HG03354 (cell line): Measurements from ENCODE around the gene GABBR2.
"Not testable (repeated sequence)": the region's sequence is repeated elsewhere in the genome, so short reads cannot be mapped to it uniquely, and the experiment has no call there.

Experiments
- ATAC-seq: cut with Tn5 transposase; IDR thresholded peaks from one replicate; pipeline ENCODE4 v1.9.1; 2021; ENCODE audit warnings: mild to moderate bottlenecking; ENCODE audit not compliant: unreplicated experiment, poor library complexity, severe bottlenecking

Gene GABBR2

GRCh38 chr9:98688710-98689495 lies 19.8 kb downstream of the GABBR2 start:
- ATAC-seq: no peak

- ATAC-seq: no peak
Observed at GRCh38 chr9:98687911-98688310, 20.8 kb downstream of the GABBR2 start.

GRCh38 chr9:98686961-98687855 lies 21.5 kb downstream of the GABBR2 start:
- no peak for ATAC-seq

- not testable (repeated sequence) for ATAC-seq
Observed at GRCh38 chr9:98684816-98685215, 23.9 kb downstream of the GABBR2 start.

GRCh38 chr9:98678244-98678842 lies 30.4 kb downstream of the GABBR2 start:
- ATAC-seq: no peak

- ATAC-seq: no peak
Observed at GRCh38 chr9:98673681-98674080, 35.1 kb downstream of the GABBR2 start.

- ATAC-seq: no peak
Observed at GRCh38 chr9:98667005-98667640, 41.6 kb downstream of the GABBR2 start.

GRCh38 chr9:98665501-98665900 lies 43.2 kb downstream of the GABBR2 start:
- no peak for ATAC-seq

- no peak for ATAC-seq
Observed at GRCh38 chr9:98660541-98660940, 48.2 kb downstream of the GABBR2 start.

- ATAC-seq: no peak
Observed at GRCh38 chr9:98658951-98659351, 49.8 kb downstream of the GABBR2 start.

- no peak for ATAC-seq
Observed at GRCh38 chr9:98657897-98658296, 50.8 kb downstream of the GABBR2 start.

- no peak for ATAC-seq
Observed at GRCh38 chr9:98656511-98656910, 52.2 kb downstream of the GABBR2 start.

- not testable (repeated sequence) for ATAC-seq
Observed at GRCh38 chr9:98655428-98655827, 53.3 kb downstream of the GABBR2 start.

GRCh38 chr9:98654247-98654646 lies 54.5 kb downstream of the GABBR2 start:
- no peak for ATAC-seq

GRCh38 chr9:98652741-98653140 lies 56.0 kb downstream of the GABBR2 start:
- ATAC-seq: no peak

- ATAC-seq: no peak
Observed at GRCh38 chr9:98652302-98652701, 56.4 kb downstream of the GABBR2 start.

GRCh38 chr9:98647236-98647635 lies 61.5 kb downstream of the GABBR2 start:
- no peak for ATAC-seq

GRCh38 chr9:98644011-98644410 lies 64.7 kb downstream of the GABBR2 start:
- ATAC-seq: no peak

GRCh38 chr9:98642661-98643312 lies 65.9 kb downstream of the GABBR2 start:
- no peak for ATAC-seq

GRCh38 chr9:98641695-98642094 lies 67.0 kb downstream of the GABBR2 start:
- ATAC-seq: no peak
